HG03066 (cell line): Measurements from ENCODE around the gene CCDC40.

ENCODE experiments used
- ATAC-seq: cut with Tn5 transposase; IDR thresholded peaks from one replicate; pipeline ENCODE4 v1.9.1; 2021; ENCODE audit warnings: low read depth; ENCODE audit not compliant: unreplicated experiment

CCDC40 gene

GRCh38 chr17:80000981-80001775 lies 35.3 kb upstream of the CCDC40 start:
- no peak for ATAC-seq

- no peak for ATAC-seq
These were observed 34.3 kb upstream of the CCDC40 start for GRCh38 chr17:80002070-80002641.

- ATAC-seq = no peak
These were observed 33.6 kb upstream of the CCDC40 start for GRCh38 chr17:80002690-80003490.

GRCh38 chr17:80003969-80004368 lies 32.5 kb upstream of the CCDC40 start:
- ATAC-seq = no peak

GRCh38 chr17:80005360-80006338 lies 30.8 kb upstream of the CCDC40 start:
- ATAC-seq = no peak

GRCh38 chr17:80006339-80006720 lies 30.1 kb upstream of the CCDC40 start:
- ATAC-seq = no peak

- no peak for ATAC-seq
These were observed 29.4 kb upstream of the CCDC40 start for GRCh38 chr17:80006811-80007752.

- no peak for ATAC-seq
These were observed 28.5 kb upstream of the CCDC40 start for GRCh38 chr17:80007939-80008338.

GRCh38 chr17:80008383-80008840 lies 28.0 kb upstream of the CCDC40 start:
- no peak for ATAC-seq

- no peak for ATAC-seq
These were observed 27.6 kb upstream of the CCDC40 start for GRCh38 chr17:80008848-80009247.

- no peak for ATAC-seq
These were observed 26.8 kb upstream of the CCDC40 start for GRCh38 chr17:80009391-80010282.

GRCh38 chr17:80010283-80010858 lies 26.1 kb upstream of the CCDC40 start:
- ATAC-seq = no peak

- no peak for ATAC-seq
These were observed 24.4 kb upstream of the CCDC40 start for GRCh38 chr17:80011989-80012555.

GRCh38 chr17:80012765-80013741 lies 23.4 kb upstream of the CCDC40 start:
- ATAC-seq = no peak

GRCh38 chr17:80017226-80018010 lies 19.0 kb upstream of the CCDC40 start:
- ATAC-seq = no peak
